ENCODE results near the gene IDH2.

GRCh38 chr15:90046911-90047392 is 55.3 kb downstream of the IDH2 start:
- TF ChIP-seq CTCF (IDR thresholded peaks at IDR 0.05), result no peak
- no peak for TF ChIP-seq EP300 (IDR thresholded peaks at IDR 0.05)

Measured in tibial nerve (tissue), 4 donors.